Measurements from ENCODE around the gene POLA1. TPM values are rescaled to one million over a fixed set of nuclear protein-coding genes. Genes with fewer than 3 reads are reported as not detected.

The POLA1 gene
- total RNA-seq, 4 donors from 2014 or later: 1.2 to 9.1 (median 5.4) TPM

DNA sequence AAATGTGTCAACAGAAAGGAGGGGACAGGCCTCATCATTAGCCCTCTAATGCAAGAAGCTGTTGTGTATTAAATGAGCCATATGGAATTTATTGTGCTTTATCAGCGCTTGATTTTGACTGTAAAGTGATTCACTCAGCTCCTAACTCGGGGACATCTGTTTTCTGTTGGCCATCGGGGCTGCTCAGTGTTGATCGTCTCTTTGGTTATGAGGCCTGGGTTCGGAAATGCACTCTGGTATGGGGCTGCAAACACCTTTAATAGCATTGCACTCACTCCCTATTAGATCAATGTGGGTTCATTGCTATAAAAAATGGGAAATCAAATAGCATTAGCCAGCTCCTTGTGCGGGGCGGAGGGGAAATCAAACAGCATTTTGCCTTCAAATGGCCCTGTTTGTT lies 315.7 kb downstream of the POLA1 start:
- Histone ChIP-seq H3K4me1 (peaks cover 5 to 32% (median 15%) of the 10 kb centered on the region in 4 donors), H3K27ac (no peak overlapping the region), H3K9me3 (no peaks in the 10 kb centered on the region), H3K36me3 (no peaks in the 10 kb centered on the region), H3K4me3 (no peak overlapping the region), H3K27me3 (peaks cover 96% of the 10 kb centered on the region)
- WGBS, 2 donors (ENCODE audit: low coverage in 1 of 2): 41% methylated on average over 7 of the region's 7 CpGs; no CpG with 5 or more reads in 1 of the 2 donors
- in situ Hi-C loops (cut with MboI; ENCODE audit: low pct_ligation_motif_present in 1 of 4, low pct_unique_long_range_greater_than_20kb in 1 of 4, low sequenced_read_pairs in 3 of 4) (no loop called here), intact Hi-C loops (cut with DNase I; ENCODE audit: low total_unique reads) (no loop called here)
- TF ChIP-seq POLR2A (IDR thresholded peaks at IDR 0.05) (no peak), CTCF (IDR thresholded peaks at IDR 0.05) (no peak), EP300 (IDR thresholded peaks at IDR 0.05; ENCODE audit: low read depth) (no peak), POLR2AphosphoS5 (IDR thresholded peaks at IDR 0.05) (no peak)
- DNase-seq: no peak

DNA sequence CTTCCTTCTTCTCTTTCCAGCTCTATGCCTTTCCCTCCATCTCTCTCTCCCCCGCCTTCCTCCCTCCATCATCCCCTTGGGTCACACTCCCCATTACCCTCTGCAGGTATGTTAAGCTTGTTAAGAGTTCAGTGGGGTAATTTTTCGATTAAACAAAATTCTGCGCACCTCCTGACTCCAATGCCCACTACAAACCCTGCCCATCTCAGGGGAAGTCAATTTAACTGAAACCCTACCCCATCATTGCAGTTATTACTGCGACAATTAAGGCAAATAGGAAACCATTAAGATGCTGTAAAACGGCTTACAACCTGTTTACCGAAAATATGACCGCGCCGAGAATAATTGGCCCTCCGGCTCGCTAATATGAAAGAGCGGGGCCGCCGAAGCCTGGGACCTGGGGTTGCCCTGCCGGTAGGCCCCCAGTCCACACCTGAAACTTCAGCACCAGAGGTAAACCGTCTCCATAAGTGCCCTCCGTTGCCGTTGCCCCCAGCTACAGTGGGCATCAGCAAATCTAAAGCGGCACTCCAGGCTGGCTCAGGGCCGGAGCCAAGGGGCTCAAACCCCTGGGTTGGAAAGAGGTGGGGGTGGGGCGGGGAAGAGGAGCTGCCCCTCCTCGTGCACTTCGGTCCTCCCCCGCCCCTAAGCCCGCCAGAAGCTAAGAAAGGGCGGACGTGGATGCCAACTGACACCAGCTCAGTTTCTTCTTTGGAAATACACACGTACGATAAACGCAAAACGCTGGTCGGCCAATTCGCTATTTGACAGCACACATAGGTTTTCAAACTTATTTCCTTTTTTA lies 317.3 kb downstream of the POLA1 start:
- H3K27me3 ChIP-seq: peaks cover 96% of the 10 kb centered on the region

DNA sequence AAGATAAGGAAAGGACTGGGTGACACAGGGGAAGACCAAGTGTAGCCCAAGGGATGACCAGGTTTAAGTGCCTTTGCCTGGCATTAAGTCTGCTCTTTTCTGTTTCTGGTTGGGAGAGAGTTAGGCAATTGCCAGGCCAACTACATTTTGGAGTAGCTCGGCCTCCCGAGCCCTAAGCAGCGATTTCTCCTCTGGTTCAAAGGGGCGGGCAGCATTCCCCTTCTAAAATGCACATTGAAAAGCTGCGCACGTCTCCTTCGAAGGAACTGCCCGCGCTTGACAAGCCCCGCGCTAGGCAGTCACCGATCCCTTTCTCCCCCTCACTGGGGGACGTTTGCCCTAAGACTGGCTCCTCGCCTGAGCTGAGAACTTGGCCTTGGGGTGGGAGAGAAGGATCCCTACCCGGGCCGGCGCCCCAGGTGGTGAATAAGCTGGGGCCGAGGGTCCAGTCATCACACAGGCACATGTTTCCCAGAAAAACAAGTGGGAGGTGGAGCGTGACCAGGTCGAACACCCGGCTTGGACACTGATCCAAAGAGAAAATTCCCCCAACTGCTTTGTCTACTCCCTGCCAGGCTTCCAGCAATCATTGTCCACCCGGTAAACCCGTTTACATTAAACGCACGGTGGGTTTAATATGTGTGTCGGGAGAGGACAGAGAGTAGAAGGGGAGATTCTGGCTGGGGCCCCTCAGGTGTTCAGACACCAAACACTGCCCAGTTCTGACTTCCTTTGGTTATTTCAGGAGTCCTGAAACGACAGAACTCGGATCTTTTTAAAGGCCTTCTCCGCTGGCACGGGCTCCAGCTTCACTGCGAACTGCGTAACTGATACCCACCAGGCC lies 318.1 kb downstream of the POLA1 start:
- Histone ChIP-seq H3K27me3 (peaks cover 97% of the 10 kb centered on the region), H3K9me3 (no peaks in the 10 kb centered on the region), H3K36me3 (no peaks in the 10 kb centered on the region), H3K4me3 (peak overlapping the region in 1 of 4 donors; percentile 44), H3K27ac (no peak overlapping the region), H3K4me1 (peaks cover 0 to 26% (median 5%) of the 10 kb centered on the region in 4 donors)
- in situ Hi-C loops (cut with MboI; ENCODE audit: low pct_ligation_motif_present in 1 of 4, low pct_unique_long_range_greater_than_20kb in 1 of 4, low sequenced_read_pairs in 3 of 4) (no loop called here), intact Hi-C loops (cut with DNase I; ENCODE audit: low total_unique reads) (no loop called here)
- WGBS, 2 donors (ENCODE audit: low coverage in 1 of 2): 46% methylated on average over 32 of the region's 32 CpGs; no CpG with 5 or more reads in 1 of the 2 donors
- TF ChIP-seq POLR2A (IDR thresholded peaks at IDR 0.05): no peak
- no peak for TF ChIP-seq POLR2AphosphoS5 (IDR thresholded peaks at IDR 0.05)
- TF ChIP-seq CTCF (IDR thresholded peaks at IDR 0.05): no peak
- no peak for TF ChIP-seq EP300 (IDR thresholded peaks at IDR 0.05; ENCODE audit: low read depth)
- no peak for DNase-seq

More for the DNA sequence above, 317.3 kb downstream of the POLA1 start:
- no peak for DNase-seq
- Histone ChIP-seq H3K4me1 (peaks cover 0 to 24% (median 5%) of the 10 kb centered on the region in 4 donors), H3K36me3 (no peaks in the 10 kb centered on the region), H3K27ac (no peak overlapping the region), H3K9me3 (no peaks in the 10 kb centered on the region), H3K4me3 (no peak overlapping the region)
- TF ChIP-seq EP300 (IDR thresholded peaks at IDR 0.05; ENCODE audit: low read depth) (no peak), POLR2A (IDR thresholded peaks at IDR 0.05) (no peak), POLR2AphosphoS5 (IDR thresholded peaks at IDR 0.05) (no peak), CTCF (IDR thresholded peaks at IDR 0.05) (no peak)
- in situ Hi-C loops (cut with MboI; ENCODE audit: low pct_ligation_motif_present in 1 of 4, low pct_unique_long_range_greater_than_20kb in 1 of 4, low sequenced_read_pairs in 3 of 4) (no loop called here), intact Hi-C loops (cut with DNase I; ENCODE audit: low total_unique reads) (no loop called here)
- 12 to 32% methylated on average over 3 to 29 of the region's 33 CpGs for WGBS, 2 donors (ENCODE audit: low coverage in 1 of 2)

DNA sequence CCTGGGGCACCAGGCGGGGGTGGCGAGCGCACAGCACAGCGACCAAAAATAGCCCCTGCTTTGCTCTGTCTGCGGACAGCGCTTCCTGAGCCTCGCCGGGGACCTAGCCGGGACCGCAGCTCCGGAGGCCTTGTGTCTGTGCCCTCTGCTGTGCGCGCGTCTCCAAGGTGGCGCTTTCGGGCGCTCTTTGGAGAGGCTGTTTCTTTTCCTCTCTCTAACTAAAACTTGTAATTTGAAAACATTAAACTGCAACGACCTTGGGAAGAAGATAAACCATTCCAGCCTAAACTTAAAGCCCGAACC lies 318.7 kb downstream of the POLA1 start:
- no peak for DNase-seq
- intact Hi-C loops (cut with DNase I; ENCODE audit: low total_unique reads): no loop called here
- no peaks in the 10 kb centered on the region for H3K36me3 ChIP-seq
- H3K27ac ChIP-seq: no peak overlapping the region
- H3K27me3 ChIP-seq: peaks cover 97% of the 10 kb centered on the region
- peak overlapping the region in 3 of 4 donors; percentile 10 to 44 (median 16) for H3K4me3 ChIP-seq
- in situ Hi-C loops (cut with MboI; ENCODE audit: low pct_ligation_motif_present in 1 of 4, low pct_unique_long_range_greater_than_20kb in 1 of 4, low sequenced_read_pairs in 3 of 4): no loop called here
- 27% methylated on average over 19 of the region's 19 CpGs; no CpG with 5 or more reads in 1 of the 2 donors for WGBS, 2 donors (ENCODE audit: low coverage in 1 of 2)
- no peaks in the 10 kb centered on the region for H3K9me3 ChIP-seq
- H3K4me1 ChIP-seq: peaks cover 0 to 20% (median 5%) of the 10 kb centered on the region in 4 donors
- TF ChIP-seq POLR2AphosphoS5 (IDR thresholded peaks at IDR 0.05) (no peak), POLR2A (IDR thresholded peaks at IDR 0.05) (no peak), CTCF (IDR thresholded peaks at IDR 0.05) (no peak), EP300 (IDR thresholded peaks at IDR 0.05; ENCODE audit: low read depth) (no peak)

Data from transverse colon (tissue), 4 donors.